SK-N-SH (cell line): ENCODE results near the gene CEP112. TPM values are rescaled to one million over a fixed set of nuclear protein-coding genes. Genes with fewer than 3 reads are reported as not detected.

Experiments
- polyA plus RNA-seq, 3 experiments: library from polyadenylated mRNA; depleted of rRNA; stranded (reverse); fragments of >200 nt; gene quantifications; 2 replicates each; pipeline ENCODE4 v1.2.3, GENCODE V29; 2012

Gene CEP112
- polyA plus RNA-seq, 1 of the 3 experiments (the other 2 are of a cell fraction), result 7.9 TPM

Other genes with a start within 250 kb of the CEP112 start
- gene APOH, start 37.3 kb upstream of the CEP112 start, polyA plus RNA-seq (2012; rRNA removed), result not detected in 2 replicates
- gene PRKCA, start 110.5 kb upstream of the CEP112 start, polyA plus RNA-seq (2012; rRNA removed), result 108 and 123 TPM in 2 replicates